K562 (cell line): ENCODE results near the gene GAB2. TPM values are rescaled to one million over a fixed set of nuclear protein-coding genes. Genes with fewer than 3 reads are reported as not detected.

Experiments
- ATAC-seq: fragments of 200-7000 bp; cut with Tn5 transposase; 3 replicates; pipeline ENCODE4 v1.9.1; 2020; ENCODE audit warnings: moderate library complexity
- BruUV-seq: library from RNA; stranded (reverse); fragments of 400-500 nt; replicated peaks from 2 replicates; lab custom pipeline; 2021; lab: Mats Ljungman, UMichigan
- CTCF ChIA-PET: fragments of 300-600 bp; formaldehyde crosslinking; extraction: SDS; loops from one replicate; lab custom pipeline; 2021; ENCODE audit warnings: low intra/inter-chr PET ratio; lab: Yijun Ruan, JAX
- POLR2A ChIA-PET: fragments of 300-600, 350-650 bp; sonication (Branson Sonifier 250); formaldehyde crosslinking; extraction: SDS; loops from one replicate; lab custom pipeline; 2021; ENCODE audit warnings: antibody characterized with exemption, inconsistent platforms; lab: Yijun Ruan, JAX
- DNase-seq, 4 experiments: peaks; one replicate each; pipeline versions ENCODE4 v3.0.0 to v3.0.0-alpha.2; 2011 to 2018; ENCODE audit warnings: low spot score in 3 of 4, mixed read lengths in 3 of 4; ENCODE audit errors: extremely low read depth in 1 of 4
- FAIRE-seq: peaks from 2 replicates; lab custom pipeline; 2011; peaks lifted over from hg19 to GRCh38; lab: Jason Lieb, UNC
- H2AFZ ChIP-seq: 2 replicates; pipeline ENCODE4 v1.6.0; 2011; ENCODE audit warnings: low read depth, low read length, control low read depth, inconsistent platforms
- H3K27ac ChIP-seq: fragments of 200-600 bp; 3 replicates; pipeline ENCODE4 v1.8.0; 2011; ENCODE audit warnings: low read depth, mild to moderate bottlenecking, control low read depth, inconsistent platforms, low read length, moderate library complexity, mixed read lengths; ENCODE audit errors: extremely low read depth
- H3K27me3 ChIP-seq, 2 experiments: fragments of 300-600 bp in 1 of 2; 2 replicates in 1 of 2; 3 replicates in 1 of 2; pipeline versions ENCODE4 v1.6.0 to v1.8.0; 2011; ENCODE audit warnings: inconsistent platforms in 2 of 2, low read length in 2 of 2, mild to moderate bottlenecking in 1 of 2, mixed read lengths in 1 of 2, moderate library complexity in 1 of 2; ENCODE audit not compliant: control insufficient read depth in 2 of 2, insufficient read depth in 2 of 2
- H3K36me3 ChIP-seq: fragments of 300-600 bp; 3 replicates; pipeline ENCODE4 v1.8.0; 2011; ENCODE audit warnings: mild to moderate bottlenecking, low read length, inconsistent platforms; ENCODE audit not compliant: control insufficient read depth, insufficient read depth
- H3K4me1 ChIP-seq, 2 experiments: fragments of 200-600 bp in 1 of 2; replicated peaks in 1 of 2; 2 replicates in 1 of 2; 3 replicates in 1 of 2; pipeline versions ENCODE4 v1.5.1 to v1.8.0; 2011; ENCODE audit warnings: inconsistent platforms in 2 of 2, low read length in 2 of 2, mild to moderate bottlenecking in 1 of 2, mixed read lengths in 1 of 2, moderate library complexity in 1 of 2; ENCODE audit not compliant: control insufficient read depth in 2 of 2, insufficient read depth in 2 of 2
- H3K4me2 ChIP-seq: 2 replicates; pipeline ENCODE4 v1.6.1; 2011; ENCODE audit warnings: low read length, control low read depth, inconsistent platforms, mixed read lengths; ENCODE audit not compliant: insufficient read depth
- H3K4me3 ChIP-seq: fragments of 200-600 bp; sonication (generic), shearing (Covaris generic); 2 replicates; pipeline ENCODE4 v1.5.1; 2016; ENCODE audit warnings: control low read depth, inconsistent platforms
- H3K79me2 ChIP-seq: fragments of 200-600 bp; 3 replicates; pipeline ENCODE4 v1.8.0; 2011; ENCODE audit warnings: low read length, inconsistent platforms; ENCODE audit not compliant: control insufficient read depth, insufficient read depth
- H3K9ac ChIP-seq, 2 experiments: 2 replicates each; pipeline versions ENCODE4 v1.6.0 to v1.6.1; 2011; ENCODE audit warnings: low read depth in 2 of 2, low read length in 2 of 2, control low read depth in 1 of 2, inconsistent platforms in 1 of 2, mild to moderate bottlenecking in 1 of 2, mixed read lengths in 1 of 2; ENCODE audit not compliant: insufficient read depth in 1 of 2
- H3K9me1 ChIP-seq: one replicate; pipeline ENCODE4 v1.6.0; 2011; ENCODE audit warnings: inconsistent platforms, mild to moderate bottlenecking, low read length, moderate library complexity; ENCODE audit not compliant: control insufficient read depth, insufficient read depth
- H3K9me3 ChIP-seq: replicated peaks from 2 replicates; pipeline ENCODE4 v1.5.1; 2011; ENCODE audit warnings: low read depth, low read length, inconsistent platforms; ENCODE audit not compliant: control insufficient read depth, insufficient read depth
- H4K20me1 ChIP-seq: replicated peaks from 2 replicates; pipeline ENCODE4 v1.6.1; 2011; ENCODE audit warnings: low read length, inconsistent platforms, mixed read lengths; ENCODE audit not compliant: control insufficient read depth, insufficient read depth
- ATF1 ChIP-seq, 2 experiments: fragments of 450-650 bp in 1 of 2; IDR thresholded peaks; 2 replicates each; pipeline ENCODE4 v1.6.1; 2016; ENCODE audit warnings: missing compliant biosample characterization in 1 of 2, missing genetic modification characterization in 1 of 2
- BHLHE40 ChIP-seq: IDR thresholded peaks from 2 replicates; pipeline ENCODE4 v1.6.1; 2011; ENCODE audit warnings: low read length, improper control_type of control experiment
- CHD1 ChIP-seq: fragments of 200-600 bp; sonication (generic); IDR thresholded peaks from one replicate; pipeline ENCODE4 v1.6.1; 2012; ENCODE audit warnings: mild to moderate bottlenecking, moderate library complexity, low read length, inconsistent platforms
- CREM ChIP-seq: IDR thresholded peaks from 2 replicates; pipeline ENCODE4 v1.6.1; 2014; ENCODE audit warnings: antibody characterized with exemption, low read depth
- EP300 ChIP-seq: IDR thresholded peaks from 2 replicates; pipeline ENCODE4 v1.6.1; 2012; ENCODE audit warnings: low read length, improper control_type of control experiment
- ETV1 ChIP-seq: fragments of 450-650 bp; conservative IDR thresholded peaks from 2 replicates; pipeline ENCODE4 v1.6.1; 2016; ENCODE audit warnings: missing genetic modification characterization, control low read depth, low read depth, missing compliant biosample characterization
- JUND ChIP-seq, 2 experiments: IDR thresholded peaks; 2 replicates in 1 of 2; 3 replicates in 1 of 2; pipeline ENCODE4 v1.6.1; 2011; ENCODE audit warnings: borderline replicate concordance in 2 of 2, low read depth in 2 of 2, low read length in 2 of 2, improper control_type of control experiment in 1 of 2, missing biosample characterization in 1 of 2, missing genetic modification characterization in 1 of 2, missing genetic modification reagents in 1 of 2
- KAT7 ChIP-seq: sonication (generic); formaldehyde crosslinking; IDR thresholded peaks from 2 replicates; pipeline ENCODE4 v1.8.0; 2022; ENCODE audit warnings: missing genetic modification reagents, mild to moderate bottlenecking, borderline replicate concordance
- LEF1 ChIP-seq: fragments of 450-650 bp; IDR thresholded peaks from 2 replicates; pipeline ENCODE4 v1.6.1; 2016; ENCODE audit warnings: mild to moderate bottlenecking
- MAFK ChIP-seq: IDR thresholded peaks from 2 replicates; pipeline ENCODE4 v1.6.1; 2011; ENCODE audit warnings: low read length, improper control_type of control experiment
- NUFIP1 ChIP-seq: fragments of 450-650 bp; IDR thresholded peaks from 2 replicates; pipeline ENCODE4 v1.6.1; 2018; ENCODE audit not compliant: partially characterized antibody
- SRSF1 ChIP-seq: fragments of 200-400 bp; formaldehyde crosslinking; IDR thresholded peaks from 2 replicates; pipeline ENCODE4 v1.6.1; 2017; ENCODE audit warnings: mild to moderate bottlenecking, low read depth, low read length, moderate library complexity
- STAG1 ChIP-seq: sonication (generic); formaldehyde crosslinking; IDR thresholded peaks from 2 replicates; pipeline ENCODE4 v1.5.0; 2020; ENCODE audit warnings: missing genetic modification reagents, borderline replicate concordance
- TAL1 ChIP-seq: fragments of 450-650 bp; IDR thresholded peaks from 2 replicates; pipeline ENCODE4 v1.6.1; 2016; ENCODE audit warnings: mild to moderate bottlenecking
- TCF7 ChIP-seq: sonication (generic); IDR thresholded peaks from 2 replicates; pipeline ENCODE4 v1.6.1; 2016; ENCODE audit warnings: antibody characterized with exemption, borderline replicate concordance
- XRCC3 ChIP-seq: fragments of 450-650 bp; IDR thresholded peaks from 2 replicates; pipeline ENCODE4 v1.6.1; 2017; ENCODE audit warnings: mild to moderate bottlenecking, moderate library complexity
- ZNF717 ChIP-seq: fragments of 250-450 bp; sonication (Bioruptor Pico); IDR thresholded peaks from 2 replicates; pipeline ENCODE4 v1.5.0; 2021
- WGBS: fragments of 100-300 bp; shearing (Covaris generic); methylation state at CpG from one replicate; pipeline ENCODE4 v1.1.6; 2016; ENCODE audit warnings: low coverage, mixed read lengths; ENCODE audit not compliant: insufficient coverage; ENCODE audit errors: missing lambda C conversion rate; 5-methylcytosine and 5-hydroxymethylcytosine counted together
- in situ Hi-C: fragments of 300-500 bp; cut with MboI; formaldehyde crosslinking; loops from 4 replicates; pipeline ENCODE4 v1.15.0; 2018; ENCODE audit warnings: inconsistent platforms, mixed read lengths
- intact Hi-C: fragments of 100-400 bp; cut with micrococcal nuclease; formaldehyde crosslinking; loops from 2 replicates; pipeline ENCODE4 v1.14.2; 2022
- polyA plus RNA-seq, 8 experiments: library from polyadenylated mRNA; depleted of rRNA in 4 of 8; stranded (reverse) in 5 of 8; unstranded in 3 of 8; fragments of >200 nt; fragmentation: Nextera tagmentation in 2 of 8; fragmentation: Illumina TruSeq in 1 of 8; extraction: Ambion mirVana in 2 of 8; extraction: Trizol in 1 of 8; gene quantifications; 2 replicates each; pipeline versions ENCODE4 v1.2.1 to v1.2.3, GENCODE V29; 2011 to 2014; ENCODE audit warnings: inconsistent platforms in 1 of 8, missing spikeins in 1 of 8
- total RNA-seq, 7 experiments: library from RNA; depleted of rRNA in 6 of 7; stranded (reverse); fragments of >200 nt in 6 of 7; fragmentation: Illumina TruSeq in 2 of 7; extraction: Trizol in 2 of 7; gene quantifications; 2 replicates each; pipeline versions ENCODE4 v1.2.1 to v1.2.3, GENCODE V29; 2011 to 2021; ENCODE audit warnings: low replicate concordance in 1 of 7
- TF ChIP-seq, protein P1 (sequence below): fragments of 250-450 bp; sonication (Bioruptor Pico); IDR thresholded peaks from 2 replicates; pipeline ENCODE4 v1.8.0; 2022; ENCODE audit warnings: inconsistent platforms
- TF ChIP-seq, protein P2 (sequence below), 2 experiments: fragments of 450-650 bp; conservative IDR thresholded peaks; 2 replicates each; pipeline ENCODE4 v1.6.1; 2017; ENCODE audit warnings: mild to moderate bottlenecking in 2 of 2, moderate library complexity in 2 of 2

The GAB2 gene
- total and polyA plus RNA-seq, 9 of the 15 experiments (the other 6 are each of a cell fraction or from before 2014, with no cell fraction given): 2.3 to 35.2 (median 16.1) TPM

DNA sequence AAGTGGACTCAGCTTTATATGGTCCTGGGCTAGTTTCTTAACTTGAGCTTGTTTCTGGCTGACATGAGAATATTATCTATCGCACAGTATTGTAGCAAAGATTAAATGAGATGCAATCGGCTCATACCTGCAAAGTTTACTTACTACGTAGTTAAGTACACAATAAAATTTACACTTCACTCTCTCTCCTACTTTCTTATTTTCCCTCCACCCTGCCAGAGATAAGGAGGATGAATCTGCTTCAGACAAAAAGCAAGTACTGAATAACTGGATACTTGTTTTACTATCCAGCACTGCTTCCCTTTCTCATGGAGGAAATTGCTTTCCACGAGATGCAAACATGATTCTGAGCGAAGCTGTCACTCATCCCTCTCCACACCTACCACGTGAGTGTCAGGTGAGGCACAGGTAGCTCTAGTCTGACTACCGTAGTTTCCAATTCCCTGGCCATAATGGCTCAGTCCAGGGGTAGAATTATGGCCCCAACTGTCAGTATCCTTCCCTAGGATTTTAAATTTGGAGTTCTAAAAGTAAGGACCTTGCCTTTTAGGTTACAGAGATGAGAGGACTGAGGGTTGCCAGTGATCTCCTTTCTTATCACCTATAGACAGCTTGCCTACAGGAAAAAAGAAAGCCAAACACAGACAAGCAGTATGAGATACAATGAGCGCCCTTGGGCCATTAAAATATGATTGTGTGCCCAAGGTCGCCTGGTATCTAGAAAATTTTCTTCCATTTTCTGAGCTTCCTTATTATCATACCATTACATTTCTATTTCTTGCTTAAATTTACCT is 39.8 kb downstream of the GAB2 start:
- ATAC-seq (peak; percentile 83), FAIRE-seq (peak; percentile 68), DNase-seq (peak; percentile 56 to 71 (median 68))
- peaks cover 80% of the 10 kb centered on the region for H3K79me2 ChIP-seq
- WGBS: 8% methylated on average over 9 of the region's 9 CpGs
- intact Hi-C loops: no loop called here
- H2AFZ ChIP-seq: 0 out of 2 replicates have a peak overlapping the region, but pooled peaks have one; percentile 6
- H3K9me1 ChIP-seq: no peaks in the 10 kb centered on the region
- H4K20me1 ChIP-seq: no peaks in the 10 kb centered on the region
- CTCF ChIA-PET: no interaction called here
- H3K9ac ChIP-seq: no peak overlapping the region; a peak in 1 of 4 replicates
- no peaks in the 10 kb centered on the region for H3K27me3 ChIP-seq
- H3K4me3 ChIP-seq: no peak overlapping the region
- H3K36me3 ChIP-seq: peaks cover 9% of the 10 kb centered on the region; the same call in 1 of the 3 replicates
- POLR2A ChIA-PET: interaction anchor here (0.6 to 4.2 kb wide), 8 partner anchors 10 to 203 kb away, joined by 3 to 12 read pairs (median 6); no protein-coding TSS in a partner anchor
- H3K27ac ChIP-seq: peak overlapping the region; percentile 63
- H3K4me2 ChIP-seq: peak overlapping the region; percentile 75
- peaks cover 5 to 44% of the 10 kb centered on the region in 2 experiments for H3K4me1 ChIP-seq
- in situ Hi-C loops: no loop called here
- no TSS peak for BruUV-seq
- H3K9me3 ChIP-seq: peaks cover 13% of the 10 kb centered on the region; the same call in 1 of the 2 replicates
- TF ChIP-seq CREM (no peak), TCF7 (no peak), ZNF717 (CRISPR knock-in tag) (no peak), TAL1 (peak; percentile 76), XRCC3 (no peak), CHD1 (no peak), KAT7 (CRISPR knock-in tag) (no peak), ATF1 (CRISPR knock-in tag; IDR thresholded peaks at IDR 0.05) (no peak), ATF1 (tag; IDR thresholded peaks at IDR 0.05) (no peak; the same call in 1 of the 2 replicates), EP300 (peak; percentile 70; the same call in 1 of the 2 replicates), JUND (IDR thresholded peaks at IDR 0.05; ENCODE audit: borderline replicate concordance, low read depth, low read length) (peak; percentile 33; the same call in 1 of the 2 replicates), JUND (tag; IDR thresholded peaks at IDR 0.05; ENCODE audit: borderline replicate concordance, low read depth, low read length) (peak; percentile 36; the same call in 1 of the 3 replicates), BHLHE40 (peak; percentile 57), NUFIP1 (no peak), STAG1 (CRISPR knock-in tag) (no peak), MAFK (0 out of 2 replicates have a peak, but pooled peaks have one; percentile 2), SRSF1 (no peak), ETV1 (peak; percentile 33; the same call in 1 of the 2 replicates), LEF1 (peak; percentile 30; the same call in 1 of the 2 replicates)
- TF ChIP-seq, protein P1, sequence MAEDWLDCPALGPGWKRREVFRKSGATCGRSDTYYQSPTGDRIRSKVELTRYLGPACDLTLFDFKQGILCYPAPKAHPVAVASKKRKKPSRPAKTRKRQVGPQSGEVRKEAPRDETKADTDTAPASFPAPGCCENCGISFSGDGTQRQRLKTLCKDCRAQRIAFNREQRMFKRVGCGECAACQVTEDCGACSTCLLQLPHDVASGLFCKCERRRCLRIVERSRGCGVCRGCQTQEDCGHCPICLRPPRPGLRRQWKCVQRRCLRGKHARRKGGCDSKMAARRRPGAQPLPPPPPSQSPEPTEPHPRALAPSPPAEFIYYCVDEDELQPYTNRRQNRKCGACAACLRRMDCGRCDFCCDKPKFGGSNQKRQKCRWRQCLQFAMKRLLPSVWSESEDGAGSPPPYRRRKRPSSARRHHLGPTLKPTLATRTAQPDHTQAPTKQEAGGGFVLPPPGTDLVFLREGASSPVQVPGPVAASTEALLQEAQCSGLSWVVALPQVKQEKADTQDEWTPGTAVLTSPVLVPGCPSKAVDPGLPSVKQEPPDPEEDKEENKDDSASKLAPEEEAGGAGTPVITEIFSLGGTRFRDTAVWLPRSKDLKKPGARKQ (CRISPR knock-in tag): no peak
- TF ChIP-seq, protein P2, sequence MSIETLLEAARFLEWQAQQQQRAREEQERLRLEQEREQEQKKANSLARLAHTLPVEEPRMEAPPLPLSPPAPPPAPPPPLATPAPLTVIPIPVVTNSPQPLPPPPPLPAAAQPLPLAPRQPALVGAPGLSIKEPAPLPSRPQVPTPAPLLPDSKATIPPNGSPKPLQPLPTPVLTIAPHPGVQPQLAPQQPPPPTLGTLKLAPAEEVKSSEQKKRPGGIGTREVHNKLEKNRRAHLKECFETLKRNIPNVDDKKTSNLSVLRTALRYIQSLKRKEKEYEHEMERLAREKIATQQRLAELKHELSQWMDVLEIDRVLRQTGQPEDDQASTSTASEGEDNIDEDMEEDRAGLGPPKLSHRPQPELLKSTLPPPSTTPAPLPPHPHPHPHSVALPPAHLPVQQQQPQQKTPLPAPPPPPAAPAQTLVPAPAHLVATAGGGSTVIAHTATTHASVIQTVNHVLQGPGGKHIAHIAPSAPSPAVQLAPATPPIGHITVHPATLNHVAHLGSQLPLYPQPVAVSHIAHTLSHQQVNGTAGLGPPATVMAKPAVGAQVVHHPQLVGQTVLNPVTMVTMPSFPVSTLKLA (conservative IDR thresholded peaks at IDR 0.05): 0 out of 4 replicates have a peak, but pooled peaks of 1 of the 2 experiments have one; percentile 31
